Measurements from ENCODE around the gene DGCR2. TPM values are rescaled to one million over a fixed set of nuclear protein-coding genes. Genes with fewer than 3 reads are reported as not detected.

DGCR2 gene
- total and polyA plus RNA-seq, 10 of the 15 experiments (the other 5 are each of a cell fraction or from before 2014, with no cell fraction given) = 0.19 to 28.4 (median 16.0) TPM

- ChIA-PET POLR2A (no interaction called here), CTCF (interaction anchor here (1.4 kb wide), 1 partner anchor 79 kb away, joined by 3 read pairs; no protein-coding TSS in a partner anchor), SMC1A (ENCODE audit: uncharacterized antibody, unreplicated experiment) (interaction anchor here (2.0 kb wide), 1 partner anchor 68 kb away, joined by 4 read pairs; no protein-coding TSS in a partner anchor), RAD21 (ENCODE audit: unreplicated experiment) (no interaction called here)
- Histone ChIP-seq H3K9me3 (replicated peaks; ENCODE audit: control insufficient read depth, insufficient read depth, low read length) (no peaks in the 10 kb centered on the region), H3K9ac (ENCODE audit: control insufficient read depth, insufficient read depth, low read length) (no peak overlapping the region), H3K4me2 (ENCODE audit: control insufficient read depth, insufficient read depth) (no peak overlapping the region), H3K4me1 (ENCODE audit: control insufficient read depth, insufficient read depth, low read length) (no peaks in the 10 kb centered on the region), H3K4me3 (no peak overlapping the region), H3K36me3 (ENCODE audit: control insufficient read depth in 2 of 2, insufficient read depth in 2 of 2, low read length in 1 of 2) (peaks cover 17 to 26% of the 10 kb centered on the region in 2 experiments), H4K20me1 (ENCODE audit: control insufficient read depth, insufficient read depth) (no peaks in the 10 kb centered on the region), H3K27ac (ENCODE audit: control insufficient read depth, insufficient read depth) (no peak overlapping the region), H3K27me3 (replicated peaks in 1 of 2; ENCODE audit: control insufficient read depth in 2 of 2, insufficient read depth in 2 of 2, low read length in 1 of 2) (no peaks in the 10 kb centered on the region), H3K79me2 (ENCODE audit: control insufficient read depth, insufficient read depth, low read length) (no peaks in the 10 kb centered on the region), H2AFZ (ENCODE audit: control insufficient read depth, low read depth, low read length) (no peak overlapping the region)
- no TSS peak for BruUV-seq (replicated peaks)
- 85% methylated on average over 22 of the region's 22 CpGs for WGBS (ENCODE audit: insufficient coverage, insufficient replicate concordance, low lambda C conversion rate, missing lambda C conversion rate)
- no peak for DNase-seq (ENCODE audit: low read depth, low spot score)
- in situ Hi-C loops (cut with MboI) = no loop called here
- ATAC-seq = no peak
- intact Hi-C loops (cut with micrococcal nuclease; ENCODE audit: unreplicated experiment) = no loop called here
- FAIRE-seq = no peak
- TF ChIP-seq CREM (IDR thresholded peaks at IDR 0.05; ENCODE audit: low read depth) (no peak), BCL3 (IDR thresholded peaks at IDR 0.05; ENCODE audit: borderline replicate concordance, insufficient read depth, low read depth, low read length, poor library complexity, severe bottlenecking) (no peak), MLLT1 (IDR thresholded peaks at IDR 0.05) (no peak), STAT3 (IDR thresholded peaks at IDR 0.05; ENCODE audit: low read depth, low read length) (no peak), WRNIP1 (IDR thresholded peaks at IDR 0.05; ENCODE audit: borderline replicate concordance, low read depth, low read length) (no peak), ZNF687 (IDR thresholded peaks at IDR 0.05) (no peak), CUX1 (IDR thresholded peaks at IDR 0.05; ENCODE audit: insufficient replicate concordance, low read depth, low read length) (no peak), PAX8 (IDR thresholded peaks at IDR 0.05) (no peak), KDM1A (IDR thresholded peaks at IDR 0.05; ENCODE audit: borderline replicate concordance) (no peak)
Observed at GRCh38 chr22:19042285-19043120, 79.7 kb downstream of the DGCR2 start.
